ENCODE measurements around the gene CD99.

CD99 gene

GRCh38 chrX:2782778-2783177, 91.7 kb downstream of the CD99 start:
- Histone ChIP-seq H3K14ac (ENCODE audit: low read length in 2 of 2) (no peak overlapping the region), H4K91ac (ENCODE audit: low read length) (no peak overlapping the region), H3K27ac (ENCODE audit: low read length, poor library complexity, severe bottlenecking) (no peak overlapping the region), H3K9me3 (ENCODE audit: control insufficient read depth, low read length) (no peaks in the 10 kb centered on the region), H3K18ac (ENCODE audit: low read depth in 1 of 2, low read length in 2 of 2) (no peak overlapping the region), H3K4ac (ENCODE audit: low read depth in 1 of 2, low read length in 2 of 2) (no peak overlapping the region), H3K9ac (ENCODE audit: low read length) (no peak overlapping the region), H3K27me3 (ENCODE audit: control insufficient read depth in 1 of 2, insufficient read depth in 1 of 2, low read length in 2 of 2) (no peaks in the 10 kb centered on the region), H3K4me2 (ENCODE audit: low read length, poor library complexity, severe bottlenecking) (no peak overlapping the region), H3K36me3 (ENCODE audit: control insufficient read depth in 1 of 2, insufficient read depth in 2 of 2, low read depth in 1 of 2, low read length in 2 of 2) (peaks cover 0 to 51% of the 10 kb centered on the region in 2 experiments), H3K23ac (ENCODE audit: low read length in 2 of 2) (no peak overlapping the region), H2BK5ac (ENCODE audit: low read depth, low read length, poor library complexity, severe bottlenecking) (no peak overlapping the region), H2BK120ac (ENCODE audit: low read depth, low read length) (no peak overlapping the region), H4K8ac (ENCODE audit: low read length) (no peak overlapping the region), H2AFZ (ENCODE audit: low read depth, low read length) (no peak overlapping the region), H3K79me1 (replicated peaks; ENCODE audit: low read length, poor library complexity, severe bottlenecking) (no peaks in the 10 kb centered on the region), H2BK15ac (ENCODE audit: low read depth, poor library complexity, severe bottlenecking) (no peak overlapping the region), H2BK12ac (ENCODE audit: low read length in 2 of 2) (no peak overlapping the region), H3K4me1 (ENCODE audit: control insufficient read depth, insufficient read depth, low read depth, low read length) (no peaks in the 10 kb centered on the region), H3K4me3 (ENCODE audit: insufficient read depth in 1 of 2, low read depth in 1 of 2, low read length in 2 of 2) (no peak overlapping the region), H2AK5ac (ENCODE audit: low read length, severe bottlenecking) (no peak overlapping the region)
- no peak for DNase-seq
- WGBS = 81% methylated on average over 2 of the region's 4 CpGs

GRCh38 chrX:2784026-2784425, 92.9 kb downstream of the CD99 start:
- no peak overlapping the region for H2BK12ac ChIP-seq (ENCODE audit: low read length in 2 of 2)
- no peaks in the 10 kb centered on the region for H3K9me3 ChIP-seq (ENCODE audit: control insufficient read depth, low read length)
- H2AK5ac ChIP-seq (ENCODE audit: low read length, severe bottlenecking) = no peak overlapping the region
- no peak overlapping the region for H3K4ac ChIP-seq (ENCODE audit: low read depth in 1 of 2, low read length in 2 of 2)
- H3K23ac ChIP-seq (ENCODE audit: low read length in 2 of 2) = no peak overlapping the region
- peaks cover 0 to 59% of the 10 kb centered on the region in 2 experiments for H3K36me3 ChIP-seq (ENCODE audit: control insufficient read depth in 1 of 2, insufficient read depth in 2 of 2, low read depth in 1 of 2, low read length in 2 of 2)
- no peak overlapping the region for H2AFZ ChIP-seq (ENCODE audit: low read depth, low read length)
- H3K79me1 ChIP-seq (replicated peaks; ENCODE audit: low read length, poor library complexity, severe bottlenecking) = no peaks in the 10 kb centered on the region
- no peak overlapping the region for H2BK15ac ChIP-seq (ENCODE audit: low read depth, poor library complexity, severe bottlenecking)
- no peak overlapping the region for H3K14ac ChIP-seq (ENCODE audit: low read length in 2 of 2)
- H2BK120ac ChIP-seq (ENCODE audit: low read depth, low read length) = no peak overlapping the region
- no peak overlapping the region for H3K18ac ChIP-seq (ENCODE audit: low read depth in 1 of 2, low read length in 2 of 2)
- no peak overlapping the region for H3K9ac ChIP-seq (ENCODE audit: low read length)
- no peak overlapping the region for H3K4me2 ChIP-seq (ENCODE audit: low read length, poor library complexity, severe bottlenecking)
- H3K27me3 ChIP-seq (ENCODE audit: control insufficient read depth in 1 of 2, insufficient read depth in 1 of 2, low read length in 2 of 2) = no peaks in the 10 kb centered on the region
- DNase-seq = no peak
- no peak overlapping the region for H4K8ac ChIP-seq (ENCODE audit: low read length)
- no peaks in the 10 kb centered on the region for H3K4me1 ChIP-seq (ENCODE audit: control insufficient read depth, insufficient read depth, low read depth, low read length)
- no peak overlapping the region for H3K4me3 ChIP-seq (ENCODE audit: insufficient read depth in 1 of 2, low read depth in 1 of 2, low read length in 2 of 2)
- no peak overlapping the region for H2BK5ac ChIP-seq (ENCODE audit: low read depth, low read length, poor library complexity, severe bottlenecking)
- H4K91ac ChIP-seq (ENCODE audit: low read length) = no peak overlapping the region
- no peak overlapping the region for H3K27ac ChIP-seq (ENCODE audit: low read length, poor library complexity, severe bottlenecking)
- WGBS = 85% methylated on average over 6 of the region's 6 CpGs

GRCh38 chrX:2785538-2785937, 94.4 kb downstream of the CD99 start:
- H3K4ac ChIP-seq (ENCODE audit: low read depth in 1 of 2, low read length in 2 of 2) = no peak overlapping the region
- WGBS = 80% methylated on average over 3 of the region's 4 CpGs

GRCh38 chrX:2788980-2789379, 97.9 kb downstream of the CD99 start:
- Histone ChIP-seq H3K27me3 (ENCODE audit: control insufficient read depth in 1 of 2, insufficient read depth in 1 of 2, low read length in 2 of 2) (no peaks in the 10 kb centered on the region), H3K9me3 (ENCODE audit: control insufficient read depth, low read length) (no peaks in the 10 kb centered on the region), H2BK120ac (ENCODE audit: low read depth, low read length) (no peak overlapping the region), H4K8ac (ENCODE audit: low read length) (no peak overlapping the region), H3K14ac (ENCODE audit: low read length in 2 of 2) (no peak overlapping the region), H2AFZ (ENCODE audit: low read depth, low read length) (no peak overlapping the region), H3K4me2 (ENCODE audit: low read length, poor library complexity, severe bottlenecking) (no peak overlapping the region), H2BK15ac (ENCODE audit: low read depth, poor library complexity, severe bottlenecking) (no peak overlapping the region), H3K23ac (ENCODE audit: low read length in 2 of 2) (no peak overlapping the region), H3K27ac (ENCODE audit: low read length, poor library complexity, severe bottlenecking) (no peak overlapping the region), H3K18ac (ENCODE audit: low read depth in 1 of 2, low read length in 2 of 2) (no peak overlapping the region), H2AK5ac (ENCODE audit: low read length, severe bottlenecking) (no peak overlapping the region), H2BK5ac (ENCODE audit: low read depth, low read length, poor library complexity, severe bottlenecking) (no peak overlapping the region), H3K79me1 (replicated peaks; ENCODE audit: low read length, poor library complexity, severe bottlenecking) (no peaks in the 10 kb centered on the region), H3K4ac (ENCODE audit: low read depth in 1 of 2, low read length in 2 of 2) (no peak overlapping the region), H3K4me3 (ENCODE audit: insufficient read depth in 1 of 2, low read depth in 1 of 2, low read length in 2 of 2) (no peak overlapping the region), H3K4me1 (ENCODE audit: control insufficient read depth, insufficient read depth, low read depth, low read length) (no peaks in the 10 kb centered on the region), H2BK12ac (ENCODE audit: low read length in 2 of 2) (no peak overlapping the region), H3K36me3 (ENCODE audit: control insufficient read depth in 1 of 2, insufficient read depth in 2 of 2, low read depth in 1 of 2, low read length in 2 of 2) (peaks cover 0 to 80% of the 10 kb centered on the region in 2 experiments), H3K9ac (ENCODE audit: low read length) (no peak overlapping the region), H4K91ac (ENCODE audit: low read length) (no peak overlapping the region)
- DNase-seq = no peak
- WGBS = 78% methylated on average over 1 of the region's 4 CpGs

More at GRCh38 chrX:2785538-2785937, 94.4 kb downstream of the CD99 start:
- no peaks in the 10 kb centered on the region for H3K4me1 ChIP-seq (ENCODE audit: control insufficient read depth, insufficient read depth, low read depth, low read length)
- H3K27me3 ChIP-seq (ENCODE audit: control insufficient read depth in 1 of 2, insufficient read depth in 1 of 2, low read length in 2 of 2) = no peaks in the 10 kb centered on the region
- peaks cover 0 to 72% of the 10 kb centered on the region in 2 experiments for H3K36me3 ChIP-seq (ENCODE audit: control insufficient read depth in 1 of 2, insufficient read depth in 2 of 2, low read depth in 1 of 2, low read length in 2 of 2)
- no peak overlapping the region for H3K23ac ChIP-seq (ENCODE audit: low read length in 2 of 2)
- H2BK15ac ChIP-seq (ENCODE audit: low read depth, poor library complexity, severe bottlenecking) = no peak overlapping the region
- no peak overlapping the region for H3K4me2 ChIP-seq (ENCODE audit: low read length, poor library complexity, severe bottlenecking)
- no peak overlapping the region for H2AK5ac ChIP-seq (ENCODE audit: low read length, severe bottlenecking)
- no peaks in the 10 kb centered on the region for H3K9me3 ChIP-seq (ENCODE audit: control insufficient read depth, low read length)
- H4K8ac ChIP-seq (ENCODE audit: low read length) = no peak overlapping the region
- H2BK120ac ChIP-seq (ENCODE audit: low read depth, low read length) = no peak overlapping the region
- H3K79me1 ChIP-seq (replicated peaks; ENCODE audit: low read length, poor library complexity, severe bottlenecking) = no peaks in the 10 kb centered on the region
- no peak overlapping the region for H2BK12ac ChIP-seq (ENCODE audit: low read length in 2 of 2)
- H2AFZ ChIP-seq (ENCODE audit: low read depth, low read length) = no peak overlapping the region
- no peak overlapping the region for H3K27ac ChIP-seq (ENCODE audit: low read length, poor library complexity, severe bottlenecking)
- H3K9ac ChIP-seq (ENCODE audit: low read length) = no peak overlapping the region
- no peak overlapping the region for H3K14ac ChIP-seq (ENCODE audit: low read length in 2 of 2)
- H3K4me3 ChIP-seq (ENCODE audit: insufficient read depth in 1 of 2, low read depth in 1 of 2, low read length in 2 of 2) = no peak overlapping the region
- H4K91ac ChIP-seq (ENCODE audit: low read length) = no peak overlapping the region
- no peak for DNase-seq
- no peak overlapping the region for H3K18ac ChIP-seq (ENCODE audit: low read depth in 1 of 2, low read length in 2 of 2)
- H2BK5ac ChIP-seq (ENCODE audit: low read depth, low read length, poor library complexity, severe bottlenecking) = no peak overlapping the region
